Natural killer cell (primary cell): ENCODE results near the gene ZNF226. TPM values are rescaled to one million over a fixed set of nuclear protein-coding genes. Genes with fewer than 3 reads are reported as not detected.

Experiments used
- ATAC-seq, 3 donors: fragments of 150-1000 bp in 2 of 3; fragments of 200-7000 bp in 1 of 3; cut with Tn5 transposase; 1 replicate in 1 of 3; 2 replicates in 2 of 3; pipeline ENCODE4 v1.10.0; 2021; ENCODE audit warnings: mild to moderate bottlenecking in 2 of 3, moderate library complexity in 2 of 3
- DNase-seq, 2 donors: peaks; one replicate each; pipeline versions ENCODE4 v3.0.0 to v3.0.0-alpha.2; 2013 to 2021; ENCODE audit warnings: mixed read lengths in 1 of 2
- H3K27ac ChIP-seq: one replicate; pipeline ENCODE4 v1.5.1; 2013; ENCODE audit warnings: mild to moderate bottlenecking, low read length
- H3K27me3 ChIP-seq: one replicate; pipeline ENCODE4 v1.6.1; 2013; ENCODE audit warnings: low read length; ENCODE audit not compliant: control insufficient read depth, insufficient read depth
- H3K36me3 ChIP-seq: one replicate; pipeline ENCODE4 v1.6.1; 2013; ENCODE audit warnings: low read length; ENCODE audit not compliant: control insufficient read depth, insufficient read depth
- H3K4me1 ChIP-seq: one replicate; pipeline ENCODE4 v1.6.1; 2013; ENCODE audit warnings: low read length; ENCODE audit not compliant: control insufficient read depth, insufficient read depth
- H3K4me3 ChIP-seq: one replicate; pipeline ENCODE4 v1.5.1; 2013; ENCODE audit warnings: low read length
- H3K9me3 ChIP-seq: one replicate; pipeline ENCODE4 v1.6.1; 2013; ENCODE audit warnings: low read length; ENCODE audit not compliant: control insufficient read depth, insufficient read depth
- H3K27ac Mint-ChIP-seq, 2 donors: one replicate each; pipeline ENCODE4 v1.8.0; 2022; ENCODE audit warnings: mild to moderate bottlenecking in 2 of 2, mixed read lengths in 2 of 2, moderate library complexity in 1 of 2
- H3K27me3 Mint-ChIP-seq, 2 donors: one replicate each; pipeline ENCODE4 v1.8.0; 2022; ENCODE audit warnings: low read depth in 2 of 2, mixed read lengths in 2 of 2
- H3K36me3 Mint-ChIP-seq: one replicate; pipeline ENCODE4 v1.8.0; 2022; ENCODE audit warnings: mixed read lengths
- H3K4me1 Mint-ChIP-seq, 2 donors: one replicate each; pipeline ENCODE4 v1.8.0; 2022; ENCODE audit warnings: mixed read lengths in 2 of 2
- H3K4me3 Mint-ChIP-seq: one replicate; pipeline ENCODE4 v1.8.0; 2022; ENCODE audit warnings: mild to moderate bottlenecking, moderate library complexity, mixed read lengths
- H3K9me3 Mint-ChIP-seq, 2 donors: one replicate each; pipeline ENCODE4 v1.8.0; 2022; ENCODE audit warnings: mixed read lengths in 2 of 2
- WGBS: methylation state at CpG from one replicate; pipeline ENCODE4 v1.1.7; 2013; ENCODE audit warnings: missing lambda C conversion rate; ENCODE audit not compliant: insufficient coverage; 5-methylcytosine and 5-hydroxymethylcytosine counted together
- intact Hi-C: fragments of 100-400 bp; cut with micrococcal nuclease; formaldehyde crosslinking; loops from one replicate; pipeline ENCODE4 v1.14.2; 2022
- total RNA-seq, 4 donors: library from RNA; stranded (reverse); fragments of 120-200 nt in 1 of 4; gene quantifications; one replicate each; pipeline versions ENCODE4 v1.2.3 to v1.2.4, GENCODE V29; 2013 to 2022
- TF ChIP-seq, protein P1 (sequence below): fragments of 200-600 bp; IDR thresholded peaks from one replicate; pipeline ENCODE4 v1.8.0; 2022; ENCODE audit warnings: antibody characterized with exemption

The ZNF226 gene
- total RNA-seq, 3 donors from 2014 or later (not counting 1 experiment from before 2014, with no cell fraction given) = 11.1 to 16.0 (median 15.0) TPM

DNA sequence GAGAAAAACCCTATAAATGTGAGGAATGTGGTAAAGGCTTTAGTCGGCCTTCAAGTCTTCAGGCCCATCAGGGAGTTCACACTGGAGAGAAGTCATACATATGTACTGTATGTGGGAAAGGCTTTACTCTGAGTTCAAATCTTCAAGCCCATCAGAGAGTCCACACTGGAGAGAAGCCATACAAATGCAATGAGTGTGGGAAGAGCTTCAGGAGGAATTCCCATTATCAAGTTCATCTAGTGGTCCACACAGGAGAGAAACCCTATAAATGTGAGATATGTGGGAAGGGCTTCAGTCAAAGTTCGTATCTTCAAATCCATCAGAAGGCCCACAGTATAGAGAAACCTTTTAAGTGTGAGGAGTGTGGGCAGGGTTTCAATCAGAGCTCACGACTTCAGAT is 11.7 kb downstream of the ZNF226 start:
- Mint-ChIP-seq H3K36me3 (peaks cover 65% of the 10 kb centered on the region), H3K27ac (no peak overlapping the region), H3K27me3 (no peaks in the 10 kb centered on the region), H3K9me3 (peaks cover 24 to 36% of the 10 kb centered on the region in 2 donors), H3K4me1 (no peaks in the 10 kb centered on the region), H3K4me3 (no peak overlapping the region)
- Histone ChIP-seq H3K9me3 (peaks cover 51% of the 10 kb centered on the region), H3K4me1 (no peaks in the 10 kb centered on the region), H3K4me3 (no peak overlapping the region), H3K27me3 (no peaks in the 10 kb centered on the region), H3K36me3 (peaks cover 53% of the 10 kb centered on the region), H3K27ac (no peak overlapping the region)
- intact Hi-C loops = no loop called here
- ATAC-seq = no peak
- no peak for DNase-seq
- TF ChIP-seq, protein P1, sequence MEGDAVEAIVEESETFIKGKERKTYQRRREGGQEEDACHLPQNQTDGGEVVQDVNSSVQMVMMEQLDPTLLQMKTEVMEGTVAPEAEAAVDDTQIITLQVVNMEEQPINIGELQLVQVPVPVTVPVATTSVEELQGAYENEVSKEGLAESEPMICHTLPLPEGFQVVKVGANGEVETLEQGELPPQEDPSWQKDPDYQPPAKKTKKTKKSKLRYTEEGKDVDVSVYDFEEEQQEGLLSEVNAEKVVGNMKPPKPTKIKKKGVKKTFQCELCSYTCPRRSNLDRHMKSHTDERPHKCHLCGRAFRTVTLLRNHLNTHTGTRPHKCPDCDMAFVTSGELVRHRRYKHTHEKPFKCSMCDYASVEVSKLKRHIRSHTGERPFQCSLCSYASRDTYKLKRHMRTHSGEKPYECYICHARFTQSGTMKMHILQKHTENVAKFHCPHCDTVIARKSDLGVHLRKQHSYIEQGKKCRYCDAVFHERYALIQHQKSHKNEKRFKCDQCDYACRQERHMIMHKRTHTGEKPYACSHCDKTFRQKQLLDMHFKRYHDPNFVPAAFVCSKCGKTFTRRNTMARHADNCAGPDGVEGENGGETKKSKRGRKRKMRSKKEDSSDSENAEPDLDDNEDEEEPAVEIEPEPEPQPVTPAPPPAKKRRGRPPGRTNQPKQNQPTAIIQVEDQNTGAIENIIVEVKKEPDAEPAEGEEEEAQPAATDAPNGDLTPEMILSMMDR = no peak
- 100% methylated on average over 3 of the region's 3 CpGs for WGBS

DNA sequence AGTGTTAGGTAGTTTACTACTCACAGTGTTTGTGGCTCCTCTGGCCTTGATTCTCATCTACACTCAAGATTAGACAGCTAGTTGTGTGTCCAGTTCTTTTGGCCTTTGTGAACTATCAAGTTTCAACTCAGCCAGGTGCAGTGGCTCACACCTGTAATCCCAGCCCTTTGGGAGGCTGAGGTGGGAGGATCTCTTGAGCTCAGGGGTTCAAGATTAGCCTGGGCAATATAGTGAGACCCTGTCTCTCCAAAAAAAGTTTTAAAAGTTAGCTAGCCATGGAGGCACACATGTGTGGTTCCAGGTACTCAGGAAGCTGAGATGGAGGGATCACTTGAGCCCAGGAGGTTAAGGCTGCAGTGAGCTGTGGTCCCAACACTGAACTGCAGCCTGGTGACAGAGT is 16.1 kb downstream of the ZNF226 start:
- H3K4me1 Mint-ChIP-seq = no peaks in the 10 kb centered on the region
- TF ChIP-seq, protein P1 = no peak
- Histone ChIP-seq H3K4me3 (no peak overlapping the region), H3K9me3 (peaks cover 48% of the 10 kb centered on the region), H3K27ac (no peak overlapping the region), H3K4me1 (no peaks in the 10 kb centered on the region), H3K36me3 (peaks cover 9% of the 10 kb centered on the region), H3K27me3 (no peaks in the 10 kb centered on the region)
- no peak for ATAC-seq
- H3K4me3 Mint-ChIP-seq = no peak overlapping the region
- H3K9me3 Mint-ChIP-seq = peaks cover 17 to 22% of the 10 kb centered on the region in 2 donors
- DNase-seq = no peak
- intact Hi-C loops = no loop called here
- H3K36me3 Mint-ChIP-seq = peaks cover 31% of the 10 kb centered on the region
- no peak overlapping the region for H3K27ac Mint-ChIP-seq
- no peaks in the 10 kb centered on the region for H3K27me3 Mint-ChIP-seq

DNA sequence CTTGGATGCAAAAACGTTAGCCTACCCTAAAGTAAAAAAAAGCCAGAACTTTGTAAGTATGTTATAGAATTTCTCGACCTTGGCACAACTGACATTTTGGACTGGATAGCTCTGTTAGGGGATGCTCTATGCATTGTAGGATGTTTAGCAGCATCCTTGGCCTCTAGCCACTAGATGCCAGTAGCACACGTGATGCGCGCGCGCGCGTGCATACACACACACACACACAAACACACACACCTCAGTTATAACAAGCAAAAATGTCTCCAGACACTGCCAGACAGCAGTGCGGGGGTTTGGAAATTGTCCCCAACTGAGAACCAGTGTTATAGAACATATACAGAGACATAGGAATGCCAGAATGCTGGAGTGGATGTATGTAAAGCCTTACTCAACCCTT is 17.2 kb downstream of the ZNF226 start:
- H3K36me3 Mint-ChIP-seq = peaks cover 28% of the 10 kb centered on the region

DNA sequence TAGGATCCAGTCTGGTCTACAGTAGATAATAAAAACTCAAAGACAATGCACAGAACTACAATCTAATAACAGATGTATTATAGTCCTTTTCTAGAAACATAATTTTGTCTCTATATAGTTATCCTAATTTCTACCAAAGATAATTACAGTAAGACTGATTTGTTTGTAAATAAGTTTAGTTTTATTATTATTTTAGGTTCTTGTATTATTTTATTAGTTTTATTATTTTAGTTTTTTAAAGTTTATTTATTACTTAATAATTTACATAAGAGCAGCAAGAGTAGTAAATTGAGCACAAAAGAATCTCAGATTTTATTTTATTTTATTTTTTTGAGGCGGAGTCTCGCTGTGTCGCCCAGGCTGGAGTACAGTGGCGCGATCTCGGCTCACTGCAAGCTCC is 25.1 kb downstream of the ZNF226 start:
- H3K4me1 ChIP-seq = no peaks in the 10 kb centered on the region
- no peak overlapping the region for H3K27ac Mint-ChIP-seq
- no peak overlapping the region for H3K4me3 ChIP-seq
- TF ChIP-seq, protein P1 = no peak
- H3K4me3 Mint-ChIP-seq = no peak overlapping the region
- no peak for ATAC-seq
- no peak for DNase-seq
- no peaks in the 10 kb centered on the region for H3K36me3 ChIP-seq
- intact Hi-C loops = no loop called here
- H3K27me3 Mint-ChIP-seq = peaks cover 16 to 27% of the 10 kb centered on the region in 2 donors
- peaks cover 60% of the 10 kb centered on the region for H3K36me3 Mint-ChIP-seq
- 96% methylated on average over 6 of the region's 6 CpGs for WGBS
- H3K9me3 Mint-ChIP-seq = peaks cover 14 to 23% of the 10 kb centered on the region in 2 donors
- no peaks in the 10 kb centered on the region for H3K4me1 Mint-ChIP-seq
- peaks cover 2% of the 10 kb centered on the region for H3K27me3 ChIP-seq
- H3K9me3 ChIP-seq = peaks cover 6% of the 10 kb centered on the region
- no peak overlapping the region for H3K27ac ChIP-seq

More for the DNA sequence above, 17.2 kb downstream of the ZNF226 start:
- WGBS = 79% methylated on average over 10 of the region's 10 CpGs
- Histone ChIP-seq H3K4me3 (no peak overlapping the region), H3K27me3 (no peaks in the 10 kb centered on the region), H3K36me3 (no peaks in the 10 kb centered on the region), H3K4me1 (no peaks in the 10 kb centered on the region), H3K9me3 (peaks cover 37% of the 10 kb centered on the region), H3K27ac (no peak overlapping the region)
- peaks cover 10 to 12% of the 10 kb centered on the region in 2 donors for H3K9me3 Mint-ChIP-seq
- intact Hi-C loops = no loop called here
- ATAC-seq = no peak
- no peaks in the 10 kb centered on the region for H3K4me1 Mint-ChIP-seq
- H3K27me3 Mint-ChIP-seq = no peaks in the 10 kb centered on the region
- H3K27ac Mint-ChIP-seq = no peak overlapping the region
- DNase-seq = no peak
- TF ChIP-seq, protein P1 = no peak
- no peak overlapping the region for H3K4me3 Mint-ChIP-seq
